ENCODE data around the gene MAFG. TPM values are rescaled to one million over a fixed set of nuclear protein-coding genes. Genes with fewer than 3 reads are reported as not detected.

The MAFG gene
- 10 to 100 TPM; 12.3 to 14.8 (median 13.9) TPM for polyA plus RNA-seq (ENCODE audit: insufficient read length in 10 of 10)
- long read RNA-seq, donor 1, full-length matches to known transcripts = 6 of 6 reads
- long read RNA-seq, donor 1, partial matches to known transcripts = 0 of 6 reads
- long read RNA-seq, donor 1, other reads (novel, unspliced or antisense) = 0 of 6 reads
- long read RNA-seq, donor 2, full-length matches to known transcripts = 5 of 19 reads
- long read RNA-seq, donor 2, partial matches to known transcripts = 14 of 19 reads
- long read RNA-seq, donor 2, other reads (novel, unspliced or antisense) = 0 of 19 reads
- long read RNA-seq, donor 3 = 0 reads
- long read RNA-seq, donor 4, full-length matches to known transcripts = 6 of 6 reads
- long read RNA-seq, donor 4, partial matches to known transcripts = 0 of 6 reads
- long read RNA-seq, donor 4, other reads (novel, unspliced or antisense) = 0 of 6 reads
- long read RNA-seq, donor 5, full-length matches to known transcripts = 5 of 21 reads
- long read RNA-seq, donor 5, partial matches to known transcripts = 16 of 21 reads
- long read RNA-seq, donor 5, other reads (novel, unspliced or antisense) = 0 of 21 reads
- long read RNA-seq, donor 6, full-length matches to known transcripts = 5 of 5 reads
- long read RNA-seq, donor 6, partial matches to known transcripts = 0 of 5 reads
- long read RNA-seq, donor 6, other reads (novel, unspliced or antisense) = 0 of 5 reads
- long read RNA-seq, donor 7, full-length matches to known transcripts = 4 of 4 reads
- long read RNA-seq, donor 7, partial matches to known transcripts = 0 of 4 reads
- long read RNA-seq, donor 7, other reads (novel, unspliced or antisense) = 0 of 4 reads
- long read RNA-seq, donor 8, full-length matches to known transcripts = 2 of 2 reads
- long read RNA-seq, donor 8, partial matches to known transcripts = 0 of 2 reads
- long read RNA-seq, donor 8, other reads (novel, unspliced or antisense) = 0 of 2 reads
- long read RNA-seq, donor 9, full-length matches to known transcripts = 1 of 1 reads
- long read RNA-seq, donor 9, partial matches to known transcripts = 0 of 1 reads
- long read RNA-seq, donor 9, other reads (novel, unspliced or antisense) = 0 of 1 reads

- DNase-seq = peak; percentile 96 to 99 (median 98)
Observed at GRCh38 chr17:81927653-81928543, at the start of gene MAFG. MAFG (minus strand) TSS chr17:81927735; CDS start chr17:81923185, 4,550 bp downstream.

DNA sequence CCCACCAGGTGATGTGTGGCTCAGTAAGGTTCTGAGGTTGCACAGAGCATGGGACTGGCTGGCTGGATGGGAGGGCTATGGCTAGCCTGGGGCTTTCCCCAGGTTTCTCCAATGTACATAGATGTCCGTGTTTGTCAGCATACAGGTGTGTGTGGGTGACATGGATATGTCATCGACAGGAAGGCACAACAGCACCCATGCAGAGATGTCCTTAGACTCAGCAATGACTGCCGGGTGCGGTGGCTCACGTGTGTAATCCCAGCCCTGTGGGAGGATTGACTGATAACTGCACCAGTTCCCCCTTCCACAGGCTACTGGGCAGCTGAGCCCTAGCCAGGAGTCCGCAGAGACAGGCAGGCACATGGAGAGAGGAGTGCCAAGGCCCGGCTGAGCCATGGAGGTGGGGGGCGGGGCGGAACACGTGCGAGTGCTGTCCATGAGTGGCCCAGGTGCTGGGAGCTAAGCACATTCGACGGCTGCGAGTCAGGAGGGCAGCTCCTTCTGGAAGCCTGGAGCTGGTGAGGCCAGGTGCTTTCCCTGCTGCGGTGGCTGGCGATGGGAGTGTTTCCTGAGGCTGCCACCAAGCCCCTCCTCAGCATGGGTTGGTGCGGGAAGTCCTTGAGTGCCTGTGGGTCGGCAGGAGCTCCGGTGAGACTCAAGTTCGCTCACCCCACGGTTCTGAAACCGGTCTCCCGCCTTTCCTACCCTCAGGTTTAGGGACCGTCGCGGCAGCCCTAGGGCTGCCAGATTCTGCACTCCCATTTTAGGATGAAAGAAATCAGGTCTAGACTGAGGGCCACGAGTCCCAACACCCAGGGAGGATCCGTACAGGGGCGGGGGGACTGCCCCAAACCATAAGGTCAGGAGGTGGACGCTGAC, 49.0 kb upstream of the MAFG start:
- DNase-seq = no peak

GRCh38 chr17:81973432-81973831, 45.9 kb upstream of the MAFG start:
- DNase-seq = no peak

DNA sequence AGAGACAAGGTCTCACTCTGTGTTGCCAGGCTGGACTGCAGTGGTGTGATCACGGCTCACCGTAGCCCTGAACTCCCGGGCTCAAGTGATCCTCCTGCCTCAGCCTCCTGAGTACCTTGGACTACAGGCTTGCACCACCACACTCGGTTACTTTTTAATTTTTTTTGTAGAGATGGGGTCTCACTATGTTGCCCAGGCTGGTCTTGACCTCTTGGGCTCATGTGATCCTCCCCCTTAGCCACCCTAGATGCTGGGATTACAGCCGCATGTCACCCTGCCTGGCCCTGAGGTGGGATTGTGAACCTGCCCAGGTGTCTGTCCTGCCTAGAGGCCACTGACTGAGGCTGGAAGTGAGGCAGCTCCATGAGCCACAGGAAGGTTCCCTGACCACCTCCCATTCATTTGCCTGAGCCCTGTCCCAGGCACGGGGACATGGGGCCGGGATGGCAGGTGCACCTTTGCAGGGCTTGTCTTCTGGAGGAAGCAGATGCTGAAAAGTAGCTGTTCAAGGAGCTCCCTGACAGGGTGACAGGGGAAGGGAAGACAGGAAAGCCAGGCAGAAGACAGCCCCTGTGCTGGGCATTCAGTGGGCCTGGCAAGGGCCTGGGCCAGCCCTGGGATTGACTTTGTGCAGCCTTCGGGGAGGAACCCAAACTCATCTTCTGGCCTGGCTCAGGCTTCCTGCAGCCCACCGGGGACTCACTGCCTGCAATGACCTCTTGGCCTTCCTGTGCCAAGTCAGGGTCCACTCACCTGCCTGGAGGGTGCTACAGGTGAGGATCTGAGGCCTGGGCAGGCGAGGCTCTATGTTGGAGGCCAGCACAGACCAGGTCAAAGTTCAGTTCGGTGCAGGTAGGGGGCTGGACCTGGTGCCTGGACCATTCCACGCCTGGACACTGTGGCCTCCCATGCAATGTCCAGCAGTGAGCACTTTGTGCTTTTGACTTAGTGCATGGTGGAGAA, 41.6 kb upstream of the MAFG start:
- DNase-seq = no peak

GRCh38 chr17:81968396-81968745, 40.8 kb upstream of the MAFG start:
- DNase-seq = no peak

- DNase-seq = peak; percentile 72 to 92 (median 84)
Observed at GRCh38 chr17:81967533-81968395, 40.2 kb upstream of the MAFG start.

- DNase-seq = no peak
Observed at GRCh38 chr17:81967244-81967532, 39.7 kb upstream of the MAFG start.

- peak; percentile 57 to 91 (median 73) for DNase-seq
Observed at GRCh38 chr17:81966343-81967243, 39.1 kb upstream of the MAFG start.

DNA sequence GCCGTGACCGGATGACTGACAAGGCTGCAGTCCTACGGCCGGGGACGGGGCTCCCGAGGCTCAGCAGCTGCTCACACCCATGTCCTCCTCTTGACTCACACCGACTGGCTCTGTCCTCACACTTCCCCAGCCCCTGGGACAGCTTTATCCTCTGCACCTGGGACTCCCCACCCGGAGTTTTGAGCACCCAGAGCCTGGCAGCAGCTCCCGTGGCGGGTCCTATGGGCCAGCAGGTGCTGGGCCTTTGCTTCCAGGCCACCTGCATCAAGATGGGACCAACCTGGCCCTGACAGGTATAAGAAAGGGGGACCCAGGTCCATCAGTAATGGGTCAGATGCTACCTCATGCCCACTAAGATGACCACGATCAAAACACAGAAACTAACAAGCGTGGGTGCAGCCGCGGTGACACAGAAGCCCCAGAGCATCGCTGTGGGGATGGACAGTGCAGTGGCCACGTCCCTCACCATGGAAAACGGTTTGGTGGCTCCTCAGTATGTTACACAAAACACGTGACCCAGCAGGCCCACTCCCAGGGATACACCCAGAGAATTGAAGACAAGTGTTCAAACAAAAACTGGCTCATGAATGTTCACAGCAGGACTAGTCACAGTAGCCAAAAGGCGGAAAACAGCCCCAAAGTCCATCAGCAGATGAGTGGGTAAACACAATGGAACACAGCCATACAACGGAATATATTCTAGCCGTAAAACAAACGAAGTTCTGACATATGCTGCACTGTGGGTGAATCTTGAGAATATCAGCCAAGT, 36.7 kb upstream of the MAFG start:
- no peak for DNase-seq

- peak in 1 of 3 donors; percentile 47 for DNase-seq
Observed at GRCh38 chr17:81962499-81963441, 35.2 kb upstream of the MAFG start.

GRCh38 chr17:81961521-81962498, 34.3 kb upstream of the MAFG start:
- DNase-seq = no peak

DNA sequence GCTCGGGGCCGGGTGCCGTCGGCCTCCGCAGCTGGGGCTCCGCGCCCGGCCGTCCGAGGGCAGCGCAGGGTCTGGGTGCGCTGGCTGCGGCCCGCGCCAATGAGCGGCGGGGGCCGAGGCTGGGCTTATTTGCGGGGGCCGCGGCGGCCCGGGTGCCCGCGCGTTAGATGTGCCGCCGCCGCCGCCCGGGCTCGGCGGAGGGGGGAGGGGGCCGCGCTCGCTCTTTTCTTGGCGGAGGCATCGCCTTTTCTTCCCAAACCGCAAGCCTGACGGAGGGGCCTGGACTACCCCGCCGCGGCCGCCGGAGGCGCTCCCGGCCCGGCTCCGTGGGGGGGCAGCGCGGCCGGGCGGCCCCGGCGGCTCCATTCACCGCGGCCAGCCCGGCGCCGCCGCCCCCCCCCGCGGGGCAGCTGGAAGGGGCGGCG, 33.6 kb upstream of the MAFG start, which contains the start of gene NOTUM:
NOTUM (minus strand) TSS at position 101 of the 425 bp plus-strand sequence. CDS start 278 bp downstream, outside the sequence.
- peak in 1 of 3 donors; percentile 32 for DNase-seq

GRCh38 chr17:81960130-81960958, 32.8 kb upstream of the MAFG start:
- no peak for DNase-seq

Measured in muscle of back (tissue), 13 donors.